ENCODE results near the gene NCOA7.
"Not testable (repeated sequence)": the region's sequence is repeated elsewhere in the genome, so short reads cannot be mapped to it uniquely, and the experiment has no call there.

NCOA7 gene

DNA sequence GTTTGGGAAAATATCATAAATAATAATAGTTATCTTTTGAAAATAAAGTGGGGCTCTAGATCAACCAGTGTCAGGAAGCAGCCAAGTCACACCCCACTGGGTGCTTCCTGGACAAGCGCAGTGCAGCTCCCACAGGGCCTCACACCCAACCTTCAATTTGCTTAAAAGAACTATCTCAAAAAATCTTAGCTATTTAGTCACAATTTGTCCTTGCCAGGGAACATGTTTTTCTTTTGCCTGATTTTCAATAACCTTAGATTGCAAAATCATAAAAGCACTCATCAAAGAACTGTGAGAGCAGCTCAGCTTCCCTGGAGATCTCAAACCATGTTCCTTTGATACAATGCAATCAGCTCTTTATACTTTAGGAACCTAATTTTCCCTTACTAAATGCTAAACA is 1.6 kb upstream of the NCOA7 start:
- H3K4me3 ChIP-seq (ENCODE audit: low read depth, low read length) = no peak overlapping the region
- DNase-seq (ENCODE audit: low read depth) = no peak

DNA sequence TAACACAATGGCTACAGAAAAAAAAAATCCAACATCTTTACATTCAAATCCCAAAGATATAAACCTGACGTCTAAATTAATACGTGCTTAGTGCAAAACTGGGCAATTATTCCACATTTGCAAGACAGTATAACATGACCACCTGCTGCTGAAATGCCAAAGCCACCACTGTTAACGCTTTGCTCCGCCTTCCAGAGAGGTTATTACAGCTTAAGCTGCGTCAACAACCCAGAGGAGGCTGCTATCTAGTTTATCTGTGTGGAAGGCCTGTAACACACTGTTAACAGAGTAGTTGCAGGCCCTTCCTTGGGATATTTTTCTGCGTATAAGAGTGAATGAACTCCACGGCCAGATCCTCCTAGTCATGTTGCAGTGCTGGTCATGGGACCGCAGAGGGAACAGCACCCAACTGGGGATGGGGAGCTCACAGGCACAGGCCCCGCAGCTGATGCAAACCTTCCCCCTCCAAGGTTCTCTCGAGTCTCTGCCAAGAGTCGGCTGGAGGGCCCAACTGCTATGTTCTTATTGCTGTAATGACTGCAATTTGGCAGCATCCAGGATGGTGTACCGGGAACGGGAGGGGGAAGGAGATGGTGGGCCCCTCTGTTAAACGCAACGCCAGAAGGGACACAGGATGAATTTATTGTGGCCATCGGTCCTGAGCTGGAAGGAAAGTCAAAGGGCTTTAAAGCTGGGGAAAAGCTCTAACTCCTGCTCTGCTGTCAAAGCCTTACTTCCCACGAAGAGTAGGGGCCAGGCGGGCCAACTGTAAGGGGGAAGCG is 993 bp upstream of the NCOA7 start:
- no peak for DNase-seq (ENCODE audit: low read depth)

DNA sequence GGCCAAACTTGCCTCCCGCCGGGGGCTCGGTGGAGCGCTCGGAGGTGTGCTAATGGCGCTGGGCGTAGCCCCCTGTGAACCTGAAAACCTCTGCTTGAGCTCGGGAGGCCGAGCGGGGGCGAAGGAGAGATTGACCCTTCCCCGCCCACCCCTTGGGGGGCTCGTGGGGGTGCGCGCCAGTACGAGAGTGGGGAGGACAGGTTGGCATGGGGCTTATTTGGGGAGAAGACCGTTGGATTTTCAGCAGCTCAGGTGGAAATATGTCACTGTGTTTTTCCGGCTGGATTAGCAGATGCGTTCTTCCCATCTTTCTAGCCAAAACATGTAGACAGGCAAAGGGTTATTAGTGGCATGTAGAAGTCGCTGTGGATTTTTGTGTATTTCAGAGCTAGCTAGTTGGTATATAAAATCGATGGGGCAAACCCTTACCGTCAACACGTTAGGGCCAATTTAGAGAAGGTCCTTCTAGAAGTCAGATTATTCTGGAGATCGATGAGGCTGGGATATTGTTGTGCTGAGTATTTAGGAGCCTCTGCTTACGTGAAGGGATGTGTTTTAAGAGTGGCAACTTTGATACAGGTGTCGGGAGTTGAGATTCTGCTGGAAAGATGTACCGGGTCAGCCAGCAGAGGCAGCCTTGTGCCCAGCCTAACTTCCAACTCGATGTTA is 525 bp downstream of the NCOA7 start:
- H3K4me3 ChIP-seq (ENCODE audit: low read depth, low read length) = peak overlapping the region; percentile 86
- no peak for DNase-seq (ENCODE audit: low read depth)

More for the DNA sequence above, 993 bp upstream of the NCOA7 start:
- peak overlapping the region; percentile 86 for H3K4me3 ChIP-seq (ENCODE audit: low read depth, low read length)

DNA sequence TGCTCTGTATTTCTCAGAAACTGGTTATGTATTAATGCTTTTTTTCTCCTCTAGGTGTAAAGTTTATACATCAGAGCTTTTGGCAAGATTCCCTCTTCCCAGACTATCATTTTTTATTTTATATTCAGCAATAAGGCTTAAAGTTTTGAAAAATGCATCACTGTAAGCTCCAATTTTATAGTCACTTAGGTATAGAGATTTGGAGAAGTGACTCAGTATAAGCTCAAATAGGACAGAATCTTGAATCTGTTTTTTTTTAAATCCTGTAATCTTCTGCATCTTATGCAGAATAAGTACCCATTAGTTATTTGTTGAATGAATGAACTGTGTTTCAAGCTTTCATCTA is 1.0 kb downstream of the NCOA7 start:
- DNase-seq (ENCODE audit: low read depth) = no peak

DNA sequence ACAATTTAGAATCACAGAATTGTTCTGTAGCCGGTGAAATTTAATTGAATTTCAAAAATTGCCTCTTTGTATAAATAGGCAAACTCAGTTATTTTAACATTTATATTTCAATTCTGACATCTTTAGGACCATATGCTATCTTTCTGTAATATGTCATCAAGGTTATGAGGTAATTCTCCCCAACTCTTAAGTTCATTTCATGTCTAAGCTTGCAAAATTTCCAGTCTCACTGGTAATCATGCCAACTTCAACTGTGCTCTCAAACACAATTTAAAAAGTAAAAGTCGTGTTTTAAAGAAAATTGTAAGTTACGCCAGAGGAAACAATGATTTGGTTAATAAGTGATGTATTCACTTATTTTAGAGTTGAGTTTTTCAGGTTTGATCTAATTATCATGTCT is 1.4 kb downstream of the NCOA7 start:
- H3K4me3 ChIP-seq (ENCODE audit: low read depth, low read length) = no peak overlapping the region

More for the DNA sequence above, 1.0 kb downstream of the NCOA7 start:
- H3K4me3 ChIP-seq (ENCODE audit: low read depth, low read length) = peak overlapping the region; percentile 86

DNA sequence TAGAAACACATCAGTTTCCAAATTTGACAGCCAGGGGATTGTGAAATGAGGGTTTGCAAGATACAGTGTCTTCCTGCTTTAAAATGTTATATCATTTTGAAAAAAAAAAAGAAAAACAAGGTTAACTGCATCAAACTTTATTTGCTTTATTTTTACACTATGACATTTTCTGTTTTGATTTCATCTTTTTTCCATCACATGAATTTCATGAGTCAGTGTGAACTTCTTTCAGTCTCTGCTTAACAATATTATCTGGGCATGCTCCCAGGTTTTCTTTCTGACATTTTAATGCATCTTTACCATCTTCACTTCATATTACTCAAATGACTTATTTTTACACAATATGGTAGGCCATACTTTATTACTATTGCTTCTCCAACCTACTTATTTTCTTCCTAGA is 1.9 kb downstream of the NCOA7 start:
- no peak for DNase-seq (ENCODE audit: low read depth)
- no peak overlapping the region for H3K4me3 ChIP-seq (ENCODE audit: low read depth, low read length)

More for the DNA sequence above, 1.4 kb downstream of the NCOA7 start:
- DNase-seq (ENCODE audit: low read depth) = no peak

DNA sequence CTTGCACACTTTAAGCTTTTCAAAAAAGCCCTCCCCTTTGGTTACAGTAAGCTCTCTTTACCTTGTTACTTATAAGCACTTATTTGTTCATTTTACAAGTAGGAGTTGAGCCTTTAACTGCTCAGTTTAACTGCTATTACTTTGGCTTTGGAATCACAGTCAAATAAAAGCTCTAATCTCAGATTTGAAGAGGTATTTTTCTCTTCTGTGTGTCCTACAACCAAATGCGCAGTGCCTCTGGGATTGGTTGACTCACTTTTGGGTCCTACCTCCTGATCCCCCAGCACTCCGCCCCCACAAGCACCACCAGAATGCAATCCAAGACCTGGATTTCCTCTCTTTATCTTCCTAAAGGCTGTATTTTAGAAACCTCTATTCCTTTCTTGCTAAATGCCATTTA is 2.5 kb downstream of the NCOA7 start:
- H3K4me3 ChIP-seq (ENCODE audit: low read depth, low read length) = no peak overlapping the region
- DNase-seq (ENCODE audit: low read depth) = no peak

DNA sequence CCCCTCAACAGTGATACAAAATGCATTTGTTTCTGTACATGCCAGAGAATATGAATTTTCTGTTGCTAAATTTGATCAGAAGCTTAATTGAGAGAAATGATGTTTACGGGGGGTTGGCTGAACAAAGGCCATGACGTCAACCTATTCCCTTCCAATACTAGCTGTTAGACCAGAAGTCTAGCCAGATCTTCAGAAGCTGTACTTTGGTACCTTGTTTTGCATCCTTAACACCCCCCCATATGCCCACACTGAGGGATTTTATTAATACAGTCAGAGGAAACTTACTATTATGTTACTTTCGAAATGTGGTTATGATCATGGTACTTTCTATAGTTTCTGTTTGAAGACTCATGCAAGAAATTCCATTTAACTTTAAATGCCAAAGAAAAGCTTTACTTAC is 3.1 kb downstream of the NCOA7 start:
- no peak for DNase-seq (ENCODE audit: low read depth)
- H3K4me3 ChIP-seq (ENCODE audit: low read depth, low read length) = no peak overlapping the region

DNA sequence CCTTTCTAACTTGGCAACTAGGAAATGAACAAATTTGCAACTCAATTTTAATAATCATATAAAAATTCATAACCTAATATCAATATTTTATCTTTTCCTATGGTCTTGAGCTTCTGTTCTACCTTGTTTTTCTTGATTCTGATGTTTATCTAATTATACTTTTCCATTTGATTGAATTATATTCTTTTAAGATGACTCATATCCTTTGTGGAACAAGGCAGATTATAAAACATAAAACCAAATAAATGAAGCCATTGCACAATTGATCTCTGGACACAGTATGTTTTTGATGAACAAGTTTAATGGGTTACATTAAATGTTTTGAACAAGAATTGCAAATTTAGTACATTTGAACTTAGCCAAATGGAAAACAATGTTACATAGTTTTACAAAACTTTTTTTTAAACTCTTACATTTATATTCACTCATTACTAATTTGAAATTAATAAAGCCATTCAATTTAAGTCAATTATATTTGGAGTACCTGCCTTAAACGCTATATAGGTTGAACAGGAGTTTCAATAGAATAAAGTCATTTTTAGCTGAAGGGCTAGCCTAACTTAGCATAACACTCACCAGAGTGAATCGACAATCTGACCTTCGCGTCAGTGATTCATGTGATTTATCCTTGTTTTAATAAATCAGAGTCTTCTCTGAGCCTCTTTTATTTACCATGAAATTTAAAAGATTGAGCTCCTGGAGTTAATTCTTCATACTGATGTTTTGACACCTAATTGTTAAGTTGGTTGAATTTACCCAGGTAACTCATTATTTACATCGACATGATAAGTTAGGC is 3.8 kb downstream of the NCOA7 start:
- no peak for DNase-seq (ENCODE audit: low read depth)
- no peak overlapping the region for H3K4me3 ChIP-seq (ENCODE audit: low read depth, low read length)

DNA sequence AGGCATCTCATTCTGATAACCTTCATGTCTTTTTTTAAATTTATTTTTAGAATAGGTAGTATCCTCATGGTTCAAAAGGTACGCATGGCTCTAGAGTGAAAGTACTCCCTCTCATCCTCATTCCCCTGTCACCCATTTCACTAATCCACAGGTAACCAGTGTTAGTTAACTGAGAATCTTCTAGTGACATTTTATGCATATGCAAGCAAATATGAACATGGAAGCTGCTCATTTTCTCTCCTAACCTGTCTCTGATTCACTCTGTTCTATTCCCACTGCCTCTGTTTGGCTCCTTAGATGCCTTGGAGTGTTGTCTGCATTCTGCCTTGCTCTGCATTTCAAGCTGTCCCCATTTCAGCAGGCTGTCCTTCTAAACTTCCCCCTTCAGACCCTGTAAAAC is 4.5 kb downstream of the NCOA7 start:
- DNase-seq (ENCODE audit: low read depth) = no peak
- H3K4me3 ChIP-seq (ENCODE audit: low read depth, low read length) = no peak overlapping the region

DNA sequence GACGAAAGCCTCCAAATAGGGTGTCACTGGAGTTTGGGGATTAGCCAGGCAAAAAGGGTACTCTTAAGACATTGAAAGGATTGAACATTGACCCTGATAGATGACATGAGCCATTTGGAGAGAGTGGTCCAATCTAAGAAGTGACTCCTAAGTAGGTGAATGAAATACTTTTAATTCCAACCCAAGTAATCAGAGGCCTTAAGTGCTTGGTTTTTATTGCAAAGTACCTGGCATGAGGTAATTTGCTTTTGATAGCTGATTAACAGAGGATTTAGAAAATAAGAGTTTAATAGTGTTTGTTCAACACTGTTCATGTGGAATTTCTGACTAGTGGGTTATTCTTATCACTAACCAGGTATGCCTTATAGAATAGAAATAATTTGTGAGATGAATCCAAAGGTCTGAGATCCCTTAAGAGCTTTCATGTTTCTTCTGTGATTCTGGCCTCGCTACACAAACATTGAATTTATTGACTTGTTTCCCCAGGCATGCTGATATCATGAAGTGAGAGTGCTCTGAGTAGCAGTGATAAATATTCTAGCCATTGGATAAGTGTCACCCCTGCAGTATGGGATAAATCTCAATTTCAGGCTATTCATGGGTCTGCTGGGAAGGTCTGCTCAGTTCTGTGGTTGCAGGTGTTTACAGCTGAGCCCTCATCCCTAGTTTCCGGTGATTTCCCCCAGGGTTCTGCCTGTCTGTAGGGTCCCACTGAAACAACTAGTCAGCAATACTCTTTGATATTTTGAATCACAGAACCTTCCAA is 6.5 kb downstream of the NCOA7 start:
- DNase-seq (ENCODE audit: low read depth) = no peak

DNA sequence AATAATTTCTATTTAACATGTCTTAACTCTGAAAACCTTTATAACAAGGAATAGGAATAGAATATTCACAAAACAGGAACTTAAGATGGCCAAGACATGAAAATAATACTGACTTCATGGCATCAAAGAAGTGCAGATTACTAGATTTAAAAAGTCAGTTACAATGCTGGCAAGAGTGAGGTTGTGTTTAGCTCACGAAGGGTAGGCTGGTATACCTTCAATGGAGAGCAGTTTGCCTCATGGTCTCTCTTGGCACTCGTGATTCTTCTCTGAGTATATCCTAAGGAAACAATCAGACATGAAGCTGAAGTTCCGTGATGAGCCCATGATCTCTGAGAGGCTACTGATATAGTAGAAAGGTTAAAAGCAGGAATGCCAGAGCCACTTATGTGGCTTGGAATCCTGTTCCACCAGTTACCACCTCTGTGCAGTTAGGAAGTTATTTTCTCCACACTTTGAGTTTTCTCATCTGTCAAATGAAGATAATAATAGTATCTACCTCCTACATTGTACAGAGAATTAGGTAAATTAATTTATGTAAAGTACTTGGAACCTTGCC is 7.2 kb downstream of the NCOA7 start:
- H3K4me3 ChIP-seq (ENCODE audit: low read depth, low read length) = no peak overlapping the region
- DNase-seq (ENCODE audit: low read depth) = no peak

More for the DNA sequence above, 6.5 kb downstream of the NCOA7 start:
- H3K4me3 ChIP-seq (ENCODE audit: low read depth, low read length) = no peak overlapping the region

DNA sequence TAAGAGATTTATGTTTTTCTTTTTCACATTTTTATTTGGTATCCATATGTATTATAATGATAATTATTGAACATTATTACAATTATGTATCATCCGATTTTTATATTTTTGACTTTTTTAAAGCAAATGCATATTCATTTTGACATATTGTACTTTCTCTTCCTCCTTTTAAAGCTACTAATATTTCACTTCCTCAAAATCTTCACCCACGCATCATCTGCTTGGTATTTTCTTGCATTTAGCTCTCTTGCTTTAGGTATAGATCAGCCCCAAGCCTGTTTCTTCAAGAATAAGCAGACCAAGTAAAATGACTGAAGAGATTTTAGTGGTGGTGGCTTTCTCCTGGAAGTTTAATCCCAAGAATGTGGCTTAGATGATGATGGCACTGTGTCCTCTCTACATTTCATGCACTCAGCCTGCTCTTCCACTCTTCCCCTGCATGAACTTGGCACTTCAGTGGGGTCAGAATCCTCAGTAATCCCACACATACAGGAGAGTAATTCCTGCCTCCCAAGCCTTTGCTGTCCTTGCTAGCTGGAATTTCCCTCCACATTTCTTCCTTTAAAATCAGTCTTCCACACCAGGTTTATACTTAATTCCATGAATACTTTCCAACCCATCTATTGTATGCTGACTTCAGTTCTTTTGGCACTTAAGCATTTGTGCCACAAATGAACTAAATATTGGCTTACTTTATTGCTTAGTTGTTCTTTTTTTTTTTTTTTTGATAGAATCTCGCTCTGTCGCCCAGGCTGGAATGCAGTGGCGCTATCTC is 8.2 kb downstream of the NCOA7 start:
- no peak for DNase-seq (ENCODE audit: low read depth)
- no peak overlapping the region for H3K4me3 ChIP-seq (ENCODE audit: low read depth, low read length)

DNA sequence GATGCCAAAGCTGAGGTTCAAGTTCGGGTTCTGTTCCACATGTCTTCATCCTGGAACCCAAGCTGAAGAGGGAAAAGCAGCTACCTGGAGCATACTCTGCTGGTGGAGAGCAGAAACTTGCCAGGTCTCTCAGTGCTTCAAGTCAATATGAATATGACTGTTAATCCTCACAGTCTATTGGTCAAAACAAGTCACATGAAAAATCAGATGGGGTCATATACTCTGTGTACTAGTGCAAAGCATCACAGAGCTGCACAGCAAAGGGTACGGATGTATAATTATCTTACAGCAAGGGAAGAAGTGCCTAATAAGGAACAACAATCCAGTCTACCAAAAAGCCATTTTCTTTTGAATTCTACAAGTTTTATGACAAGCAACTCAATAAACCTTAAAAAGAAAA is 11.6 kb downstream of the NCOA7 start:
- no peak overlapping the region for H3K4me3 ChIP-seq (ENCODE audit: low read depth, low read length)
- DNase-seq (ENCODE audit: low read depth) = no peak

DNA sequence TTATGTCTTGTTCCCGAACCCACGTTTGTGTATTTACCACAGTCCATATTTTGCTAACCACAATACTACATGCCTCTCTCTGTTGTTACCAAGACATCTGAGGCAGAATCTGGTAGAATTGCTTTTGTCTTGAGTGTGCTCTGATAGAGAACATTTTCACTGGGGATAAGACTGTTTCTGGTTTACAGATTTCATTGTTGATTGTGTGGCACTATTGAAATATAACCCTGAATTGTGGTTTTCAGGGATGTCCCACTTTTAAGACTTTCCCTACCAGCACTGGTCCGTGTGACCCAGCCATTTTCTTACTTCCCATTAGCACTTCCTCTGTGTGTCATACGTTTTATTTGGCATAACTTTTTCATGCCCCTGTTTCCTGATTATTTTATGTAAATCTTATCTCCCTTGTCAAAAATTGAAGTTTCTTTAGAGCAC is 12.2 kb downstream of the NCOA7 start:
- H3K4me3 ChIP-seq (ENCODE audit: low read depth, low read length) = no peak overlapping the region
- DNase-seq (ENCODE audit: low read depth) = no peak

DNA sequence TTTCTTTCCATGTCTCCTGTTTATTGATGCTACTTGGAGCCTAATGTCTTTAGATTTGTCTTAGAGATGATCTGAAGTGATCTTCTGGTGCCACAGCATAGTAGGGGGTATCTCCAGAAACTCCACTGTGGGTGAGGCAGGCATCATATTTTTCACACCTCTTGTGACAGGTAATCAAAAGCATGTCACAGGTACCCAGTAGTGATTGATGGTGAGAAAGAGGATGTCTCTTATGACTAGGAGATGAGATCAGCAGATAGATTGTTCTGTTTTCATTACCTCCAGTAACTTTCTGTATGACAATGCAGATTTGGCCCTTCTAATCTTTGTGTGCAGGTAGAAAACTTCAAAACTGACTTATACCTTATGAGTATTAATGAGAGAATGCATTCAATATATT is 13.5 kb downstream of the NCOA7 start:
- no peak overlapping the region for H3K4me3 ChIP-seq (ENCODE audit: low read depth, low read length)
- no peak for DNase-seq (ENCODE audit: low read depth)

DNA sequence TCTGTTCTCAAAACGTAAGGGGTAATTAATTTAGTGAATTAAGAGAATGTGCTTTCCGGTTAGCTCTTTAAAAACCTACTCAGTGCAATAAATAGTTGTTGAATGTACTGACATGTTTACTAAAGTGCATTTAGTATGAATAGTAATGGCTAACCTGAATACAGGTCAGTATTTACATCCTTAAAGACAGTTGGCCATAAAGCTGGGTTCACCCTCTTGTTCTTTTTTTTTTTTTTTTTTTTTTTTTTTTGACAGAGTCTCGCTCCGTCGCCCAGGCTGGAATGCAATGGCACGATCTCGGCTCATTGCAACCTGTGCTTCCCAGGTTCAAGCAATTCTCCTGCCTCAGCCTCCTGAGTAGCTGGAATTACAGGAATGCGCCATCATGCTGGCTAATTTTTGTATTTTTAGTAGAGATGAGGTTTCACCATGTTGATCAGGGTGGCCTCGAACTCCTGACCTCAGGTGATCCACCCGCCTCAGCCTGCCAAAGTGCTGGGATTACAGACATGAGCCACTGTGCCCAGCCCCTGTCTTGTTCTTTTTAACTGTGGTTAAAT is 14.2 kb downstream of the NCOA7 start:
- not testable (repeated sequence) for DNase-seq (ENCODE audit: low read depth); H3K4me3 ChIP-seq (ENCODE audit: low read depth, low read length)

DNA sequence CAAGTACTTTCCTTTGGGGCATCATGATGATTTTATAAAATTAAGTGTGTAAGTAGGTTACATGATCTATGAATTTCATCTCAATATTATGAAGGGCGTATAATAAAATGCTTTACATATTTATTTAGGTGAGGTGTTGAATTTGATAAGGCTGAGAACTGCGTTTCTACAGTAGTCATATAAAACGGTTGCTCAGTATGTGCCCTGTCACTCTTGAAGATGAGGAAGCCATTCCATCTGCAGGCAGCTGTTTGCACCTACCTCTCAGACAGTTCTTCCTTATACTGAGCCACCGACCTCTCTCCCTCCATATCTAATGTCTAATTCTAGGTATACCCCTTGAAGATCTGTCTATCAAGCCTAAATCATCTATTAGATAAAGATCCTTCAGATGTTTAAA is 16.1 kb downstream of the NCOA7 start:
- DNase-seq (ENCODE audit: low read depth) = no peak
- H3K4me3 ChIP-seq (ENCODE audit: low read depth, low read length) = no peak overlapping the region

All from skeletal muscle cell (primary cell).